Pancreas (tissue), 10 donors: ENCODE data around the gene ULK4. TPM values are rescaled to one million over a fixed set of nuclear protein-coding genes. Genes with fewer than 3 reads are reported as not detected.

Experiments used
- ATAC-seq, 4 donors: fragments of 200-7000 bp; cut with Tn5 transposase; one replicate each; pipeline versions ENCODE4 v1.8.0 to v1.9.1; 2020; ENCODE audit warnings: mild to moderate bottlenecking in 4 of 4, moderate library complexity in 4 of 4
- DNase-seq, 6 donors: peaks; one replicate each; pipeline ENCODE4 v3.0.0-alpha.2; 2020
- FAIRE-seq: peaks from 2 replicates; lab custom pipeline; 2012; peaks lifted over from hg19 to GRCh38; lab: Jason Lieb, UNC
- H3K27ac ChIP-seq, 4 donors: fragments of 200-600 bp; sonication (generic); 1 replicate in 3 of 4; 2 replicates in 1 of 4; pipeline versions ENCODE4 v1.5.0 to v1.8.0; 2020
- H3K27me3 ChIP-seq, 4 donors: fragments of 200-600 bp; one replicate each; pipeline ENCODE4 v1.8.0; 2021
- H3K36me3 ChIP-seq, 3 donors: fragments of 200-600 bp; sonication (generic) in 1 of 3; one replicate each; pipeline versions ENCODE4 v1.5.0 to v1.8.0; 2020 to 2021
- H3K4me1 ChIP-seq, 3 donors: fragments of 200-600 bp; one replicate each; pipeline ENCODE4 v1.8.0; 2021
- H3K4me3 ChIP-seq, 4 donors: fragments of 200-600 bp; sonication (generic) in 2 of 4; one replicate each; pipeline versions ENCODE4 v1.5.0 to v1.8.0; 2020 to 2021
- H3K9me3 ChIP-seq, 4 donors: fragments of 200-600 bp; one replicate each; pipeline ENCODE4 v1.8.0; 2021
- WGBS, 2 donors: extraction: QIAGEN DNeasy Blood & Tissue Kit; methylation state at CpG; one replicate each; pipeline ENCODE4 v1.1.7; 2013; 5-methylcytosine and 5-hydroxymethylcytosine counted together
- intact Hi-C, 3 donors: fragments of 100-400 bp; cut with DNase I; formaldehyde crosslinking; loops; one replicate each; pipeline versions ENCODE4 v1.11.1 to v1.14.2; 2022
- polyA plus RNA-seq, 2 donors: library from polyadenylated mRNA; stranded (reverse); fragments of 200-250 nt; gene quantifications; one replicate each; pipeline ENCODE4 v1.2.3, GENCODE V29; 2013
- total RNA-seq, 6 donors: library from RNA; stranded (reverse); fragmentation: NEBNext Ultra II Directional in 4 of 6; extraction: Animal tissue kit (Norgen Biotek cat#: 25700) in 4 of 6; gene quantifications; one replicate each; pipeline versions ENCODE4 v1.2.1 to v1.2.4, GENCODE V29; 2021 to 2023
- TF ChIP-seq, protein P1 (sequence below), 4 donors: fragments of 200-600 bp; sonication (generic) in 3 of 4; IDR thresholded peaks; one replicate each; pipeline versions ENCODE4 v1.5.0 to v1.8.0; 2021; ENCODE audit warnings: antibody characterized with exemption in 4 of 4
- donor health status: healthy with polysubstance abuse.
- donor health status: DM: no; HTN: no; CAD: no; lungs with moderate emphysema.
- donor health status: DM: no; HTN: no; CAD: no.
- donor health status: control.
- donor health status: control.
- donor health status: Bipolar disorder and iron deficiency.
- donor health status: DM: yes; HTN: yes; CAD: no.
- donor health status: DM: no; HTN: no; CAD: no.
- donor health status: DM: no; HTN: no; CAD: no.
- donor health status: DM: yes; HTN: yes; CAD: no.

The ULK4 gene
- total and polyA plus RNA-seq, 8 donors: 2.3 to 8.6 (median 4.2) TPM

DNA sequence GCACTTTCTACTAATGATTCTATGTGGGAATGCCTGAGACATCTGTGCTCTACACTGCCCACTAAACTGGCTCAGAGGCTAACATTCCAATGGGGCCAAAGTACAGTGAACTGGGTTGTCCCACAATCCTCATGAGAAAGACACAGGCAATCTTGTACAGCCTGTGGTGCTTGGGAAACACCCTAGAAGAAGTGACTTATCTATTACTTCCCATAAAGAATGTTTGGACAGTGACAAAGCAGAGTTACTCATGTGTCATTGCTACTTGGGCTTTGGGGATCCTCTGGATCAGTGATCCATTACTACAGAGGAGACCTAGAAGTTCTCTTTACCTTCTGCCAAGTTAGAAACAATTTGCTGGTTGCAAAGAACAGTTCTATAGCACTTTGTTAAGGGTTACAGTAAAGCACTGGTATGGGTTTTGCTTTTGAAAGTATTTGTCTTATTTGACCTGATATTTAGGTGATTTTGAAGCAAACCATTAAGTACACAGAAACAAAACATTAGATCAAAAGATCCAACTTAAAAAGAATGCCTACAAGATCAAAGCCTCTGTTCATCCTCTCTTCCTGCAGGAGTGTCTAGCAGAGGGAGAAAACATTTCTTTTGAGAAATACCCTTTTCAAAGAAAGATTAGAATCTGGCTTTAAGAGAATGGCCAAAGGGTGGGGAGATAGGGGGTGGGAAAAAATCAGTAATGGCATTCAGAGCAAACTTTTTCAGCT, 686.8 kb downstream of the ULK4 start:
- no peak overlapping the region for H3K4me3 ChIP-seq
- TF ChIP-seq, protein P1, sequence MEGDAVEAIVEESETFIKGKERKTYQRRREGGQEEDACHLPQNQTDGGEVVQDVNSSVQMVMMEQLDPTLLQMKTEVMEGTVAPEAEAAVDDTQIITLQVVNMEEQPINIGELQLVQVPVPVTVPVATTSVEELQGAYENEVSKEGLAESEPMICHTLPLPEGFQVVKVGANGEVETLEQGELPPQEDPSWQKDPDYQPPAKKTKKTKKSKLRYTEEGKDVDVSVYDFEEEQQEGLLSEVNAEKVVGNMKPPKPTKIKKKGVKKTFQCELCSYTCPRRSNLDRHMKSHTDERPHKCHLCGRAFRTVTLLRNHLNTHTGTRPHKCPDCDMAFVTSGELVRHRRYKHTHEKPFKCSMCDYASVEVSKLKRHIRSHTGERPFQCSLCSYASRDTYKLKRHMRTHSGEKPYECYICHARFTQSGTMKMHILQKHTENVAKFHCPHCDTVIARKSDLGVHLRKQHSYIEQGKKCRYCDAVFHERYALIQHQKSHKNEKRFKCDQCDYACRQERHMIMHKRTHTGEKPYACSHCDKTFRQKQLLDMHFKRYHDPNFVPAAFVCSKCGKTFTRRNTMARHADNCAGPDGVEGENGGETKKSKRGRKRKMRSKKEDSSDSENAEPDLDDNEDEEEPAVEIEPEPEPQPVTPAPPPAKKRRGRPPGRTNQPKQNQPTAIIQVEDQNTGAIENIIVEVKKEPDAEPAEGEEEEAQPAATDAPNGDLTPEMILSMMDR (IDR thresholded peaks at IDR 0.05): no peak
- no peaks in the 10 kb centered on the region for H3K4me1 ChIP-seq
- H3K27ac ChIP-seq: no peak overlapping the region
- no peak for FAIRE-seq
- H3K27me3 ChIP-seq: no peaks in the 10 kb centered on the region
- no peak for DNase-seq
- intact Hi-C loops: no loop called here
- H3K9me3 ChIP-seq: no peaks in the 10 kb centered on the region
- no peaks in the 10 kb centered on the region for H3K36me3 ChIP-seq
- peak in 1 of 4 donors; percentile 11 for ATAC-seq

DNA sequence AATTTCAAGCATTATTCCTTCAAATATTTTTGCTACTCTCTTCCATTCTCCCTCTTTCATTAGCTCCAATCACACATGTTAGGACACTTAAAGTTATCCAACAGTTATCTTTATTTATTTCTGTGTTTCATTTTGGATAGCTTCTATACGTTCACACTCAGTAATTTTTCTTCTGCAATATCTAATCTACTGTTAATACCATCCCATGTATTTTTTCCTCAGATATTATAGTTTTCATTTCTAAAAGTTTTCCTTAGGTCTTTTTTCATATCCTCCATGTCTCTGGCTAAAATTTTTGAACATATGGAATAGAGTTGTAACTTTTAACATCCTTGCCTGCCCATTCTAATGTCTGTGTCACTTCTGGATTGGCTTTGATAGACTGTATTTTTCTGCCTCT, 689.2 kb downstream of the ULK4 start:
- H3K27me3 ChIP-seq: no peaks in the 10 kb centered on the region
- WGBS, 2 donors: 91 to 94% methylated on average over 1 of the region's 1 CpG
- H3K36me3 ChIP-seq: no peaks in the 10 kb centered on the region
- TF ChIP-seq, protein P1 (IDR thresholded peaks at IDR 0.05): no peak
- ATAC-seq (no peak), DNase-seq (no peak), FAIRE-seq (no peak)
- intact Hi-C loops: no loop called here
- no peaks in the 10 kb centered on the region for H3K4me1 ChIP-seq
- no peaks in the 10 kb centered on the region for H3K9me3 ChIP-seq
- H3K27ac ChIP-seq: no peak overlapping the region
- H3K4me3 ChIP-seq: no peak overlapping the region

DNA sequence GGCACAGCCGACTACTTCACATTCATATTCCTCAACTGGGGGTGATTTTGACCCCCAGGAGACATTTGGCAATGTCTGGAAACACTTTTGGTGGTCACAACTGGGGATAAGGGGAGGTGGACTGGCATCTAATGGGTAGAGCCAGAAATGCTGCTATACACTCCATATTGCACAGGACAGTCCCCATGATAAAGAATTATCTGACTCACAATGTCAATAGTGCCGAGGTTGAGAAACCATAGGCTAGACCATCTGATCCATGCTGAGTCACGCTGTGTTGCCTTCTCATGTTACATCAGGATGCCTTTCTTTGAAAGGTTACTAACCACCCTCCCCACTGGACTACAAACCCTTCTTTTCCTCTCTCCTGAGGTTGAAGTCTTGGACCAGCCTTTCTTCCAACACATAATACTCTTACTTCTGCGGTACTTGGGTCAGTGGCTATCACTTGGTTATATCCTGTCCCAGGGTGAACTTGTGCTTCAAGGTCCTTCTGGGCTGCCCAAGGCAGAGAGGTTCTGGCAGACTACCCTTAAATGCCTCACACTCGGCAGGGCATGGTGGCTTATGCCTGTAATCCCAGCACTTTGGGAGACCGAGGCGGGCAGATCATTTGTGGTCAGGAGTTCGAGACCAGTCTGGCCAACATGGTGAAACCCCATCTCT, 693.8 kb downstream of the ULK4 start:
- intact Hi-C loops: no loop called here
- 91 to 92% methylated on average over 8 of the region's 8 CpGs for WGBS, 2 donors
- TF ChIP-seq, protein P1 (IDR thresholded peaks at IDR 0.05): no peak
- DNase-seq (no peak), ATAC-seq (no peak), FAIRE-seq (no peak)
- Histone ChIP-seq H3K27ac (no peak overlapping the region), H3K36me3 (no peaks in the 10 kb centered on the region), H3K4me3 (no peak overlapping the region), H3K9me3 (no peaks in the 10 kb centered on the region), H3K27me3 (no peaks in the 10 kb centered on the region), H3K4me1 (no peaks in the 10 kb centered on the region)

DNA sequence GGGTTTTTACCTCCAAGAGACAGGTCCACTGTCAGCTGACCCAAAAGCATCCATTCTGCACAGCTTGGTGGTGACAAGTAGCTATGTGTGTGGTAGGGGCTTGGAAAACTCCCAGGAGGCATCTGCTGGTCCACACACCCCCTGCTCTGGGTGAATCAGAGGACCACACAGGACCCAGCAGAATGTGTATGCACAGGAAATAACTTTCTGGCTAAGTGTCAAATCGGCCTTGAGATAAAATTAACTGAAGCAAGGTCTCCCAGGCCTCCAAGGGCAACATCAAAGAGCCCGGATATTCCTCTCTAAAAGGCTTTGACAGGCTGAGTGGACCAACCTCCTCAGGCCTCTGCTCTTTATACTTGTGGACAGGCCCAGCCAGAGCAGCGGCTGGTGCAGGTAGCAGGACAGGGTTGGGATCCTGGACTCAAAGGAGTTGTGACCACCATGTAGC, 696.1 kb downstream of the ULK4 start:
- Histone ChIP-seq H3K4me3 (no peak overlapping the region), H3K9me3 (no peaks in the 10 kb centered on the region), H3K36me3 (no peaks in the 10 kb centered on the region), H3K4me1 (no peaks in the 10 kb centered on the region), H3K27ac (no peak overlapping the region), H3K27me3 (no peaks in the 10 kb centered on the region)
- intact Hi-C loops: no loop called here
- DNase-seq: no peak
- FAIRE-seq: no peak
- peak in 2 of 4 donors; percentile 62 to 70 for ATAC-seq
- TF ChIP-seq, protein P1 (IDR thresholded peaks at IDR 0.05): no peak
- 28 to 30% methylated on average over 3 of the region's 3 CpGs for WGBS, 2 donors
